Stimulated activated CD4-positive, alpha-beta T cell treated with anti-CD3 and anti-CD28 coated beads, TNF-alpha, amount 100 ng/mL, for 1 hour (primary cell): ENCODE data around the gene C17orf113.
"Not testable (repeated sequence)": the region's sequence is repeated elsewhere in the genome, so short reads cannot be mapped to it uniquely, and the experiment has no call there.

Experiments used
- DNase-seq, 3 donors: peaks; one replicate each; pipeline ENCODE4 v3.0.0-alpha.2; 2020; ENCODE audit warnings: low read depth in 3 of 3, low spot score in 1 of 3

C17orf113 gene

DNA sequence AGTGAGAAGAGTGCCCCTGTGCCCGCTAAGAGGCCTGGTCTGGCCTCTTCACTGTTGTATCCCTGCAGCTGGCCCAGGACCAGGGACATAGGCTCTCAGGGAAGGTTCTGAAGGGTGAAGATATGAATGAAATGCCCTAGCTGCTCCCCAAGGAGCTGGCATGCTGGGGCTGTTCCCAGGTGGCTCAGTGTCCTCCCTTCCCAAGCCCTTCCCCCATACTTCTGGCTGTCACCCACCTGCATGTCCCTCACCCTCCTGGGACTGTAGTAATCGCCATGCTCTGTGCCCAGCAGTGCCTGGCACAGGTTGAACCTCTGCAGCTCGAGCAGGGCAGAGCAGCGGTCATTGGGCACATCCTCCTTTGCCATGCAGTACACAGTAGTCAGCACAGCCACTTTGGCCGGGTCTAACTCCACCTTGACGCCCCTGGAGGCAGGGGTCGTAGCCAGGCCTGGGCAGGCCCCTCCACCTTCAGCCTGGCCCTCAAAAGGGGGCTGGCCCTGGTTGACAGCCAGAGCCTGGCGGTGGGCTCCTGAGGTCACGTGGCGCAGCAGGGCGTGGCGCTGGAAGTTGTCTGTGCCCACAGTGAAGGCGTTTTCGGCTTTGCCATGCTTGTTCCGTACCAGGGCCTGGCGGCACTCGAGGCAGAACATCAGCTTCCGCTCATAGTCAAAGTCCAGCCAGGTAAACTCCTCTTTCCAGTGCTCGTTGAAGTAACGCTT lies 7.6 kb downstream of the C17orf113 start:
- no peak for DNase-seq

DNA sequence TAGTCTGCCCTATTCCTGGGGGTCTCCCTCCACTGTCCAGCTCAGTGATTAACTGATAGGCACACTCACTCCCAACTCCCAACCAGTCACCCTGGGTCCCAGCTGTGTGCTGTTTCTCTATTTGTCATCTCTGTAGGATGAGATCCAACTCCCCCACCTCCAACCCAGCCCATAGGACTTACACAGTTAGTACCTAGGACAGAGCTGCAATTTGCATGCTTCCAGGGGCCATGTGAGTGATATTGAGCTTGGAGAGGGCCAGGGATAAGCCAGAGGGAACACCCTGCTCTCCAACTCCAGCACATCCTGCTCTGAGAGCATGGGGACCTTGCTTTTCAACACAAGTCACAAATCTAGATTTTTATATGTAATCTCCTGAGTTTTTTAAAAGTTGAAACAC lies 8.8 kb downstream of the C17orf113 start:
- DNase-seq = no peak

DNA sequence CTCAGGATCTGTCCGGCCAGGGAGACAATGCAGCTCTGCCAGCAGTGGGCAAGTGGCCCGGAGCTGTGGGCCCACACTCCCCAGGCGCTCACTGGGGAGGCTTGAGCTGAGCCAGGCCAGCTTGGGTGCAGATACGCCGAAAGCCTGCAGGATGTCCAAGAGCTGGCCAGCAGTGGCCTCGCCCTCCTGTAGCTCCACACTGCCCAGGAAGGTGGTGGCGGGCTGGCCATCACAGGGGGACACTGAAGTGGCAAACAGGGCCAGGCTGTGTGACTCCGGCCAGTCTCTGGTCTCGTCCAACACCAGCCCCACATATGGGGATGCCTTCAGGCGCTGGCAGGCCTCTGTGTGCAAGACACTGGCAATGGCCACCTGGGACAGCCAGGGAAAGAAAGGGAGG lies 9.6 kb downstream of the C17orf113 start:
- no peak for DNase-seq

DNA sequence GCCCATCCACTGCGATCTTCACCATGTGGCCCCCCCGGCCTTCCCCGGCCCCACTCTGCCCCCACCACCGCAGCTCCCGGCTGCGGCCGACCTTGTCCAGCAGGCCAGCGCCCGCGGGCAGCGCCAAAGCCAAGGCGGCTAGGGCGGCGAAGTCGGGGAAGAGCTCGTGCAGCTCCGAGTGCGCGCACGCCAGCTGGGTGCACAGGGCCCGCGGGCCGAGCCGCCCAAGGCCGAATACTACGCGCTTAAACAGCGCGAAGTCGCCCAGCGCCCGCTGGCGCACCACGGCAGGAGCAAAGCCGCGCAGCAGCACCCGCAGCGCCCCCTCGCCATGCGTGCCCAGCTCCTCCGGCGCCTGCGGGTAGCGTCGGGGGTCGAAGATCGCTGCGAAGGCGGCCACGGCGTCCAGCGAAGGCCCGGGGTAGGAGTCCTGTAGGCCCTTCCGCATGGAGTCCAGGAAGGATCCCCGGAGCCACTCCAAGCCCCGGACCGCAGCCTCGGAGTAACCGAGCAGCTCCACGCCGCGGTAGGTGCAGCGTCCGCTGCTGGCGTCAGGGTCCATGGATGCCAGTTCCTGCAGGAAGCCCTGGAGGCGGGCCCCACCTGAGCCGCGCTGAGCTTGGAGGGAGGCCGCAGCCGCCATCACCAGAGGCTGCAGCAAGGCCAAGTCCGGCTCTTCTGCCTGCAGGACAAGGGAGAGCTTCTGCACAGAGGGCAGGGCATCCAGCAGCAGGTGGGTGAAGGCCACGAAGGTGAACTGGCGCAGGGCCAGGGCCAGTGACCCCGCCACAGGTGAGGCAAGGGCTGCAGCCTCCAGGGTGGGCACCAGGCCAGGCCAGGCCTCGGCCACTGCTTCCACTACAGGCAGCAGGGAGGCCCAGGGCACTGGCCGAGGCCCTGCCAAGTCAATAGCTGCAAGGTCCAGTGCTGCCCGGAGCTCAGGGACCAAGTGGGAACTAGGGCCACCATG lies 10.3 kb downstream of the C17orf113 start:
- DNase-seq = no peak

DNA sequence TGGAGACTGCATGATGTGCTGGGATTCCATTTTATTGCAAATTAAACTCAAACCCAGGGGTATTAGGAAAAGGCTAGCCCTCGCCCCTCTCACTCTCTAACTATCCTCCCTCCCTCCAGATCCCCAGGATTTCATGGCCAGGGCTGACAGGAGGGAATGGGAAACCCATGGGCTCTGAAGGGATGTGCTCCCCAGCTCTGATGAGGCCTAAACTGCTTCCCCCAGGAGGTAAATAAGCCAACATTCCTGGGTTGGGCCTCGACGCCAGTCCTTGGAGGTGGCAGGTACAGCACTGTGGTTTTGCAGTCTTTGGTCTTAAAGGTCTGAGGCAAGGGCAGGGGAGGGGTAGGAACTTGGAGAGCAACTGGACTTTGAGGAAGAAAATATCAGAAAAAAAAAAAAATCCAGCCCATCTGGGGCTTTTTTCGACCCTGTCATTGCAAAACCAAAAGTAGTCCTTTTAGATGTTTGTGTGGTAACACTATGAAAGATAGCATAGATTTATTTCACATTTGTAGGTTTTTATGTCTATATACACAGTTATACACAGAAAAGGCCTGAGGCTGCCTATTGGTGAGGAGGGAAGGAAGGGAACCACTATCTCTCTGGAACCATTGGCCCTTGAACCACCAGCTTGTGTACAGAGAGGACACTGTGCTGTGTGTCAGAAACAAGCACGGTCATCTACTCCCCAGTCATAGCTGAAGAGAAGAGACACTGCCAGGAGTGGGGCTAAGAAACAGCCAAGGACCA lies 12.0 kb downstream of the C17orf113 start:
- no peak for DNase-seq

DNA sequence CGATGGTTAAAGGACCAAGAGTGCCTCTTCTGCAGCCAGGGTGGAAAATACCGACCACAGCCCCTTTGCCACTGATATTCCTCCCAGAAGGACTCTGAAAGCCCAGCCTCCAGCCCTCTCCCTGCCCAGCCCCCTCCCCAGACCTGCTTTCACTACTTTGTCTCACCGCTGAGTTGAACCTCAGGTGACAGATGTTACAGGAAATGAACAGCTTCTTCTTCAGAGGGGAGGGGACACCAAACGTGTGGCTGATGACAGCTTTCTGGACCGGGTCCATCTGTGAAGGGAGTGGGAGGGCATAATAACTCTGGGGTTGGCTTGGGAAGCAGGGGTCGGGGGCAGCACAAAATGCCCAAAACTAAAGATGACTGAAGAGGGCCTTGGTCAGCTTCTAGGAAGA lies 16.3 kb downstream of the C17orf113 start:
- DNase-seq = no peak

DNA sequence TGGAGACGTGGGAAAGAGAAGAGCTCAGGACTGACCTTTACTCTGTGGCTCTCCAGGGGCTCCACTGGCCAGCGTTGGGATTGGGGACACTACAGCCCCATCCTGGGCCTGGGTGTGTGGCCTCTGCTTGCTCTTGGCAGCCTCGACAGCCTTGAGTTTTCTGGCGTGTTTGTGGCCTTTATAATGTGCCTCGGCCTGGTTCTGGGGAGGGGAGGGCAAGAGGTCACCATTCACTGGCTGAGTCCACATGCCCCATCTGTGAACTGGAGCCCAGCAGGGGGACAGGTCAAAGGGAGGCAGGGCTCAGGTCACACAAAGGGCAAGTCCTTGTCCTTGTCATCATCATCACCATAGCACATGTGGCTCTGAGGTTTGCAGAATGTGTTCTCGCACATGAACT lies 18.8 kb downstream of the C17orf113 start:
- DNase-seq = no peak

DNA sequence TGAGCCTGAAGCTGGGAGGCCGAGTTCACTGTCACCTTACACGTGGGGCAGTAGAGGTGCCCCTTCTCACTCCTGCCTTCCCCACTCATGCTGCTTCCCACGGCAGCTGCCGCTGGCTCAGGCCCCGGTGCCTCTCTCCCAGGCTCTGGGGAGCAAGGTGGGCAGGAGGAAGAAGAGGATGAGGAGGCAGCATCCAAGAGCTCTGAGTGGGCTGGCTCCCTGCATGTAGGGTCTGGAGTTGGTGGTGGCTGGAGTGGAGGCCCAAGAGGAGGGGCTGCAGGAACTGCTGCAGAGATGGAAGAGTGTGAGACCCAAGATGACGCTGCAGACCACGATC lies 21.6 kb downstream of the C17orf113 start:
- DNase-seq = no peak

DNA sequence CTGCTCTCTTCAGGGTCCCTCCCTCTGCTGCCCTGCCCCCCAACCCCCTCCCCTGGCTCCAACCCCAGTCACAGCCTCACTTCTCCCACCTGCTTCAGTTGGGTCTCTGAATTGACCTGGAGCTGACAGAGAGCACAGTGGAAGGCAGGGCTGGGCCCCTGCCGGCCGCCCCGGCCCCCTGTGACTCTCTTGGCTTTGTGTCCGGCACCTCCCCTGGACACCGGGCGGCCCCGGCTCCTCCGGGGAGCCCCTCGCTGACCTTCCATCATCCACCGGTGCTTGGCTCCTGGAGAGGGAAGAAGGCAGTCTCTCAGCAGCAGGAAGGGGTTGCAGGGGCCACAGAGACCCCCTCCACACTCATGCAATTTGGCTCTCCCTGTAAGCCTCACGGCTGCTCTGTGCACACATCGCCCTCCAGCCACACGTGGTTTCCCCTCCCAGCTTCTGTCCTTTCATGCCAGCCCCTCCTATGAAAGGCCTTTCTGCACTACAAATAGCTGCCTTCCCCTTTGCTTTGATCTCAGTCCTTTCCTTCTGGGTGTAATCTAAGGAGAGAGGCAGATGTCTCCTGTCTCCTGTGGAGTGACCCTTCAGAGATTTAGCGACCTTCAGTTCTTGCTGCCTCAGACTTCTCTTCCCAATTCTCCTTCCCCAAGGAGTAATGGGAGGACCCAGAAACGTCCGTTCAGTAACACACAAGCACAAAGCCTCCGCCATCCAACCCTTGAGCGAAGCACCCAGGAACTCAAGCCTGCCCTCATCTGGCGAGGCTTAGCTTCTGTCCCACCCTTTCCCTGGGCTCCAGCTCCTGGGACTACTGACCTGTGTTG lies 22.2 kb downstream of the C17orf113 start:
- no peak for DNase-seq

DNA sequence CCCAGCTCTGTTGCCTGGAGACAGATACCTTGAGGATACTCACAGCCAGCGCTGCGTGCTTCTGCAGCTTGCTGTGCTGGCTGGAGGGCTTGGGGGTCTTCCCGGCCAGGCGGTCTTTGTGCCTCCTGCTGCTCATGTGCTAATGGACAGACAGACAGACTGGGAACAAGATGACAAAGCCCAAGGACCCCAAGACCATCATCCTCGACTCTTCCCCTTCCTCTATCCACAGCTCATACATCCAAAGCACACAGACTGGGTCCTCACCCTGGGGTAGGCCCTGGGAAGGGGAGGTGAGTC lies 22.9 kb downstream of the C17orf113 start:
- DNase-seq = no peak

DNA sequence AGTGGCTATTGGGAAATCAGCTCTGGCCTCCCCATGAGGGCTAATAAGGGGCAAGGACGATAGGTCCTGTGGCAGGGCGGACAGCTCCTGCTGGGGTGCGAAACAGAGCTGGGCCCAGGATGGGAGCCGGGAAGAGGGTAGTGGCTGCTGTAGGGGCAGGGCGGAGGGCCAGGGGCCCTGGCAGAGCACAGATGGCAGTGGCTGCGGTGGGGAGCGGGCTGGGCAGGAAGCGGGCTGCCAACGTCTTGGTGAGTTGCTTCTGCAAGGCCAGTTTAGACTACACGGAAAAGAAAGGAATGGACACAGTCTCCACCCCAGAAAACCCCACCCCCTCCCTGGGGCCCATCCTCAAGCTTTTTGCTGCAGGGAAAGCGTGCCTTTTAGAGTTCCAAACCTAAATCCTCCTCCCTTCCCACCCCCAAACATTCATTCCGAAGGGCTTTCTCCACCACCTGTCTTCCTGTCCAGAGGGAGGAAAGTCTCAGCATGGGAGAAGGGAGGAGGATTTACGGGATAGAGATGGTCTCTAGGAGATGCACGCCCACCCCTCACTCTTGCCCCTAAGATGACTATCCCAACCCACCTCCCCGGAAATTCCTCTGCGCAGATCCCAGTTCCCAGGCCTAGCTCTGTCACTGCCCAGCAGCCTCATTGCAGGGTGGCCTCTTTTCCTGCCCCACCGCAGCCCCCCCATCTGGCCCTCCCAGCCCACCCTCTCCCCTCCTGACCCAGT lies 23.4 kb downstream of the C17orf113 start:
- no peak for DNase-seq

DNA sequence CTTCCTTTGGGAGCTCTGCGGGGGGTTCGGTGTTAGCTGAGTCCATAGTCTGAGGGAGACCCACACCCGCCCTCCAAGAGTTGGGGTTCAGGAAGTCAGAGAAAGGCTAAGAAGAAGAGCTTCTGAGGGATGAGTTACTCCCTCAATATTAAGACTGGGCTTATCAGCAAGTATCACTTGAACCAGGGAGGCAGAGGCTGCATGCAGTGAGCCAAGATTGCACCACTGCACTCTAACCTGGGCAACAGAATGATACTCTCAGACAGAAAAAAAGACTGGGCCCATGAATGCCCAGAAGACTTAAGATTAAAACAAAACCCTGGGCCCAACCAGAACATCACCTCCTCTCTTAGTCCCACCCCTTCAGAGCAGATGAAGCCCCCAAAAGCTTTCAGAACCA lies 24.5 kb downstream of the C17orf113 start:
- DNase-seq = no peak

DNA sequence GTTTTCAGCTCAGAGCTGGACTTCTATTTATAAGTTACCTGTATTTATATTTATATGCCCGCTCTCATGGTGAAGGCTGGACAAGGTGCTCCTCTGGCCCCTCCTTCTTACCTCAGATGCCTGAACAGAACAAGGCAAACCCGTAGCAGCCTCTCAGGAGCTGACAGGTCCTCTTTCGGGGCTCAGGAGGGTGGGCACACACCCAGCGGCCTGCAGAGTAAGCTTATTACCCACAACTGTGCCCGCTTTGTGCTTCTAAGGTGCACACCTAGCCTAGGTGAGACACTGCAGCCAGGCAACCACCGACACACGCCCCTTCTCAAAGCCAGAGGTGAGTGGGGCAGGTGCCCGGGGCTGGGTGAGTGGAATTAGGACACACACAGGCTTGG lies 25.2 kb downstream of the C17orf113 start:
- no peak for DNase-seq

DNA sequence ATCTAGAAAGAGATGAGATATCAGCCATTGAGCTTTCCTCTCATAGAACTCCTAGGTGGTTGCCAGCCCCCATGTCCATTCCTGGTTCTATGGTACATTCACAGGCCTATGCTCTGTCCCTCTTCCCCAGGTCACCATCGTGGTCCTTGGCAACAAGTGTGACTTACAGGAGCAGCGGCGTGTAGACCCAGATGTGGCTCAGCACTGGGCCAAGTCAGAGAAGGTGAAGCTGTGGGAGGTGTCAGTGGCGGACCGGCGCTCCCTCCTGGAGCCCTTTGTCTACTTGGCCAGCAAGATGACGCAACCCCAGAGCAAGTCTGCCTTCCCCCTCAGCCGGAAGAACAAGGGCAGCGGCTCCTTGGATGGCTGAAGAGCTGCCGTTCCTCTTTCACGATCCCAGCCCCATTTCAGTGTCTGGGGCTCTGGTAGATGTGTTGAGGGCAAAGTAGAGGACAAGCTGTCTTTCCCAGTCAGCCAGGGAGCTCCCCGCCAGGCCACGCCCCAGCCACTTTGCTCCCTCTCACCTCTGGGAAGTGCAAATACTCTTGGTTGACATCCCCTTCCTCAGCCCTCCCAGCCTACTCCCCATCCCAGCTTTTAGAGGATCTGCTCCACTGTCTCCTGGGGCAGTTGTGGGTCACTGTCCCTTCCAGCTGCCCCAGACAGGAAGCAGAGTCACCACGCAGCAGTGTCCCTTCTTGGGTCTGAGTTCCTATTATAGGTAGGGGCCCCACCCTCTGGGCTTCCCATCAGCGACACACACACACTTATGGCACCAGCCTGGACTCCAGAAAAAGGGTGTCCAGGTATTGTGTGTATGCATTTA lies 26.7 kb downstream of the C17orf113 start:
- DNase-seq = no peak

DNA sequence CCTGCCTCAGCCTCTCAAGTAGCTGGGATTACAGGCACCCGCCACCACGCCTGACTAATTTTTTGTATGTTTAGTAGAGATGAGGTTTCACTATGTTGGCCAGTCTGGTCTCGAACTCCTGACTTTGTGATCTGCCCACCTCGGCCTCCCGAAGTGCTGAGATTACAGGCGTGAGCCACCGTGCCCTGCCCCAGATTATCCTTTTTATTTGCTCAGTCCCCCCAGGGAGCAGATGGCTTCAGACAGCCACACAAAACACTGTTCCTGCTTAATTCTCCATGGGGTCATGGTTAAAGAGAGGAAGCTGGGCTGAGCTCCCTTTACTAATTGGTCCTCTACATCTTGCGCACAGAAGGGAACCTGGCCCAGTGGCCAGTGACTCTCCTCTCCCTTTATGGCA lies 29.6 kb downstream of the C17orf113 start:
- not testable (repeated sequence) for DNase-seq

DNA sequence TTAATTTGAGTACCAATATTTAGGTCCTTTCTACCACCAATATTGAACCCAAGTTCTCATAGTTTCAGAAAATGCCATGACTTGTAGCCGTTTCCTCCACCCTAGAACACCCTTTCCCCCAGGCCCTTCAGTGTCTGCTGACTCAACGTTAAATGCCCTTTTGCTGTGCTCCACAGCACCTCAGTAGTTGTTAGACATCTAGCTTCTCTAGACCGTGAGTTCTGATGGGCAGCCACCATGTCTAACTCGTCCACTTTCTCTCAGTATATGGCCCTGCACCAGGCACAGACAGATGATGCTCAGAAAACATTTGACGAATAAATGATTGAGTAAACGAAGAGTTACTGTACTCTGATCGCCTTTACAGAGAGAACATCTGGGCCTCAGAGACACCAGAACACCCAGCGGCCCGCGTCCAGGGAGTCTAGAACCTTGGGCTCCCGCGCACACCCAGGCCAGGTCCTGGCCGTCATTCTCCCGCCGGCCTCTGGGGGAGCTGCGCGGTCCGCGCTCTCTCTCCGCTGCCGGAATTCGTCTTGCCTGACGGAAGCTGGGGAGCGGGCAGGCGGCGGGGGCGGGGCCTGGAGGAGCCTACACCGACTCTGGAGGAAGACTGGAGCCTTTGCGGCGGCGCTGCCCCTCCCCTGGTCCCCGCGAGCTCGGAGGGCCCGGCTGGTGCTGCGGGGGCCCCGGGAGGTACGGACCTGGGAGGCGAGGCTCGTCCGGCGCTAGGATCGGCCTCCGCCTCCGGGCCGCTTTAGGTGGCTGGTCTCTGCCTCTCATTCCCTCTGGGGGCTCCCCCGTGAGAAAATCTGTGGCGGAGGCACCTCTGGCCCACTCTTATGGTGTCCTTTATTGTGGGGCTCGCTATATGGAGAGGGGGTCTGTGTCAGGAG lies 30.6 kb downstream of the C17orf113 start, which contains the start of gene NKIRAS2:
Gene NKIRAS2, plus strand, starts transcription at position 582 of the 896 bp plus-strand sequence. CDS start 1,488 bp downstream, outside the sequence.
- peak; percentile 81 to 90 (median 85) for DNase-seq

DNA sequence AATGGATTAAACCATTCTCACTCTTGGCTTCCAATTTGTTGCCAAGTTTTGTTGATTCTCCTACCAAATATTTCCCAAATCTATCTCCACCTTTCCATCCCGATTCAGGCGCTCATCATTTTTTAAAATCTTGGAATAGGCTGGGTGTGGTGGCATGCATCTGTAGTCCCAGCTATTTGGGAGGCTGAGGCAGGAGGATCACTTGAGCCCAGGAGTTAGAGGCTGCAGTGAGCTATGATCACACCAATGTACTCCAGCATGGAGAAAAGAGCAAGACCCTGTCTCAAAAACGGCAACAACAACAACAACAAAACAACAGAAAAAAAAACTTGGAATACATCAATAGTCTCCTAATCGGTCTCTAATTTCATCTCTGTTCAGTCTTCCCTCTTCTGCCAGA lies 31.4 kb downstream of the C17orf113 start:
- DNase-seq = no peak

DNA sequence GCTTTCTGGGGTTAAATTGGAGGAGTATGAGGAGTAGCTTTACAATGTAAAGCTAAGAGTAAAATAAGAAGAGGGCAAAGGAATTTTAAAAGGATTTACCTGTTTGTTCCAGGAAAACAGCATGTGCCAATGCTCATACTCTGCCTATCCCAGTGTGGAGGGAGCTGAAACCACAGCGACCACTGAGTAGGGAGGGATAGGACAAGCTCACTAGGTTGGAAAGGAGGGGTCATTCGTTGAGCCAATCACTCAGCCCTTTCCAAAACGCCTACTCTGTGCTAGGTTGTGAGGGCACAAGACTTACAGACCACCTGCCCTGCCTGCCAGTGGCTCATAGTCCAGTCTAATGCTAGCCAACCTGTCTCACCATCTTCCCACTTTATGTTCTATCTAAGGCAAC lies 32.1 kb downstream of the C17orf113 start:
- no peak for DNase-seq

DNA sequence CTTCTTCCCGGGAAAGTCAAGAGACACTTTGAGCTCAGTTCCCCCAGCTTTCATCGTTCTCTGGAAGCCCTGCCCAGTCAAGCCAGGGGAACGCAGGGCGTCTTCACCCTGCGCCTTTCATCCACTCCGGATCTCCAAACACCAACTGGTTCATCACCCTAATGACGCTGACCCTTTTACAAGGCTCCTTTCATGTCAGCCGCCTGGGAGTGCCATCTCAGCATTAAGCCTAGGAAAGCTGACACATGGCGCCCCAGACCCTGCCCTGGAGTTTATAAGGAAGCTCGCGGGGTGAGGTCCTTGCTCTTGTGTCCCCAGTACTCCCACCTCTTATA lies 32.6 kb downstream of the C17orf113 start:
- peak in 1 of 3 donors; percentile 25 for DNase-seq
